Thyroid gland (tissue), 4 donors: Measurements from ENCODE around the gene ANO2.

Experiments
- CTCF ChIP-seq, 6 experiments: fragments of 200-600 bp in 3 of 6; fragments of 450-650 bp in 3 of 6; sonication (generic) in 3 of 6; IDR thresholded peaks; one replicate each; pipeline ENCODE4 v1.5.1; 2016 to 2019; ENCODE audit warnings: antibody characterized with exemption in 6 of 6, mild to moderate bottlenecking in 2 of 6, inconsistent platforms in 1 of 6, moderate library complexity in 1 of 6
- POLR2A ChIP-seq, 2 donors: fragments of 450-650 bp; IDR thresholded peaks; one replicate each; pipeline ENCODE4 v1.6.1; 2017; ENCODE audit warnings: antibody characterized with exemption in 2 of 2, mild to moderate bottlenecking in 2 of 2, moderate library complexity in 1 of 2

GRCh38 chr12:5789469-5789968, 155.5 kb downstream of the ANO2 start:
- TF ChIP-seq POLR2A (IDR thresholded peaks at IDR 0.05): no peak
- TF ChIP-seq CTCF (IDR thresholded peaks at IDR 0.05): no peak
